Peyer's patch (tissue), 4 donors: ENCODE data around the gene SOCS1.

Experiments used
- CTCF ChIP-seq, 6 experiments: fragments of 450-650 bp in 4 of 6; fragments of 200-600 bp in 2 of 6; sonication (generic) in 1 of 6; IDR thresholded peaks; one replicate each; pipeline ENCODE4 v1.5.1; 2017 to 2019; ENCODE audit warnings: antibody characterized with exemption in 6 of 6, mild to moderate bottlenecking in 3 of 6, moderate library complexity in 1 of 6
- POLR2A ChIP-seq, 2 donors: fragments of 450-650 bp; IDR thresholded peaks; one replicate each; pipeline ENCODE4 v1.5.1; 2017; ENCODE audit warnings: antibody characterized with exemption in 2 of 2, mild to moderate bottlenecking in 2 of 2, moderate library complexity in 2 of 2

DNA sequence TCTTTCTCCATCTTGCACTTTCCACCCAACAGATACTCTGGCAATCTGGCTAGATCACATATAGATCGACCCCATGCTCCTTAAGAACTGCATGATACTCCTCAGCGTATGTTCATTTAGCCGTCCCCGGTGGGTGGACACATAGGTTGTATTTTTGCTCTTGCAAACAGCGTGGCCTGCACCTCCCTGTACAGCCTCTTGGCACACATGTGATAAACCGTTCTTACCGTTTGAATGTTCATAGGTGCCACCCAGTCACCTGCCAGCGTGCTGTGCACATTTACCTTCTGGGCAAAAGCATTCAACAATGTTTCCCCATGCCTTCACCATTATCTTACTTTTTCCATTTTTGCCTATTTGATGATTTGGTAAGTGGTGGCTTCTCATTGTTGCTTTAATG, 6.9 kb upstream of the SOCS1 start:
- TF ChIP-seq POLR2A (IDR thresholded peaks at IDR 0.05) (no peak), CTCF (IDR thresholded peaks at IDR 0.05) (peak in 2 of 6 experiments; percentile 4 to 16)
